Naive thymus-derived CD8-positive, alpha-beta T cell (primary cell): Measurements from ENCODE around the gene CYP4F12. TPM values are rescaled to one million over a fixed set of nuclear protein-coding genes. Genes with fewer than 3 reads are reported as not detected.
"Not testable (repeated sequence)": the region's sequence is repeated elsewhere in the genome, so short reads cannot be mapped to it uniquely, and the experiment has no call there.

ENCODE experiments used
- ATAC-seq, 2 donors: fragments of 150-1000 bp; cut with Tn5 transposase in 1 of 2; sonication (Bioruptor Pico), chemical (Tn5 transposase) in 1 of 2; 1 replicate in 1 of 2; 2 replicates in 1 of 2; pipeline ENCODE4 v1.10.0; 2021; ENCODE audit warnings: mild to moderate bottlenecking in 2 of 2, moderate library complexity in 2 of 2
- POLR2A ChIA-PET: fragments of 350-600 bp; sonication (Branson Sonifier 250); formaldehyde crosslinking; loops from one replicate; lab custom pipeline; 2021; ENCODE audit warnings: antibody characterized with exemption; lab: Charles Lee
- DNase-seq, 10 donors: peaks; one replicate each; pipeline versions ENCODE4 v3.0.0 to v3.0.0-alpha.2; 2020 to 2022
- H3K27ac Mint-ChIP-seq, 10 donors: one replicate each; pipeline ENCODE4 v1.8.0; 2020 to 2022; ENCODE audit warnings: mild to moderate bottlenecking in 10 of 10, mixed read lengths in 10 of 10, moderate library complexity in 4 of 10, inconsistent platforms in 1 of 10
- H3K27me3 Mint-ChIP-seq, 5 donors: one replicate each; pipeline ENCODE4 v1.8.0; 2021 to 2022; ENCODE audit warnings: mixed read lengths in 5 of 5
- H3K36me3 Mint-ChIP-seq, 3 donors: one replicate each; pipeline ENCODE4 v1.8.0; 2020 to 2022; ENCODE audit warnings: mixed read lengths in 3 of 3, mild to moderate bottlenecking in 2 of 3, inconsistent platforms in 1 of 3
- H3K4me1 Mint-ChIP-seq, 4 donors: one replicate each; pipeline ENCODE4 v1.8.0; 2021 to 2022; ENCODE audit warnings: mixed read lengths in 4 of 4
- H3K4me3 Mint-ChIP-seq, 10 donors: one replicate each; pipeline ENCODE4 v1.8.0; 2020 to 2022; ENCODE audit warnings: mild to moderate bottlenecking in 10 of 10, mixed read lengths in 10 of 10, moderate library complexity in 6 of 10, inconsistent platforms in 1 of 10
- H3K9me3 Mint-ChIP-seq, 9 donors: one replicate each; pipeline ENCODE4 v1.8.0; 2020 to 2022; ENCODE audit warnings: mixed read lengths in 9 of 9, mild to moderate bottlenecking in 3 of 9, inconsistent platforms in 1 of 9, moderate library complexity in 1 of 9
- polyA plus RNA-seq, 3 donors: library from polyadenylated mRNA; unstranded; fragments of 300-500 nt; fragmentation: Illumina TruSeq; gene quantifications; one replicate each; pipeline ENCODE4 v1.2.3, GENCODE V29; 2021
- total RNA-seq, 8 experiments: library from RNA in 2 of 8; stranded (reverse) in 2 of 8; gene quantifications; one replicate each; pipeline ENCODE4 v1.2.3 and lab custom pipeline; 2021 to 2026

CYP4F12 gene
- total and polyA plus RNA-seq, 5 experiments from 2014 or later, result 1.8 to 1.9 TPM; not detected in 3

GRCh38 chr19:15663247-15663646, 9.6 kb upstream of the CYP4F12 start:
- POLR2A ChIA-PET, result no interaction called here

GRCh38 chr19:15666186-15666585, 6.7 kb upstream of the CYP4F12 start:
- ATAC-seq (no peak), DNase-seq (no peak)
- H3K27ac Mint-ChIP-seq, result no peak overlapping the region
- H3K4me3 Mint-ChIP-seq, result no peak overlapping the region
- peaks cover 0 to 5% (median 0%) of the 10 kb centered on the region in 9 donors for H3K9me3 Mint-ChIP-seq
- peaks cover 0 to 24% (median 15%) of the 10 kb centered on the region in 5 donors for H3K27me3 Mint-ChIP-seq
- POLR2A ChIA-PET, result no interaction called here
- no peaks in the 10 kb centered on the region for H3K4me1 Mint-ChIP-seq
- no peaks in the 10 kb centered on the region for H3K36me3 Mint-ChIP-seq

More at GRCh38 chr19:15663247-15663646, 9.6 kb upstream of the CYP4F12 start:
- Mint-ChIP-seq H3K4me3 (no peak overlapping the region), H3K36me3 (no peaks in the 10 kb centered on the region), H3K9me3 (peaks cover 0 to 5% (median 0%) of the 10 kb centered on the region in 9 donors), H3K27me3 (peaks cover 4 to 33% (median 28%) of the 10 kb centered on the region in 5 donors), H3K4me1 (no peaks in the 10 kb centered on the region), H3K27ac (no peak overlapping the region)
- ATAC-seq, result no peak
- DNase-seq, result no peak

DNA sequence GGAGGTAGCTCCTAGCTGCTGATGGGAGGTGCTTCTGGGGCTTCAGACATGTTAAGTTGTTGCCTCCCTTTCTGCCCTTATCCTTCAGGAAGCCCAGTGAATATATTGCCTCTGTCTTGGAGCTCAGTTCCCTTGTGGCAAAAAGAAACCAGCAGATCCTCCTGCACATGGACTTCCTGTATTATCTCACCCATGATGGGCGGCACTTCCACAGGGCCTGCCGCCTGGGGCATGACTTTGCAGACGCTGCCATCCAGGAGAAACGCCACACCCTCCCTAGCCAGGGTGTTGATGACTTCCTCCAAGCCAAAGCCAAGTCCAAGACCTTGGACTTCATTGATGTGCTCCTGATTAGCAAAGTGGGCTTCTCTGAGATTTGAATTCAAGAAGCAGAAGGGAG, 6.0 kb upstream of the CYP4F12 start:
- H3K36me3 Mint-ChIP-seq, result no peaks in the 10 kb centered on the region
- peaks cover 0 to 5% (median 0%) of the 10 kb centered on the region in 9 donors for H3K9me3 Mint-ChIP-seq
- DNase-seq, result no peak
- peaks cover 0 to 23% (median 14%) of the 10 kb centered on the region in 5 donors for H3K27me3 Mint-ChIP-seq
- no peak for ATAC-seq
- peaks cover 0 to under 1% (median under 1%) of the 10 kb centered on the region in 4 donors for H3K4me1 Mint-ChIP-seq
- POLR2A ChIA-PET, result no interaction called here
- no peak overlapping the region for H3K27ac Mint-ChIP-seq
- H3K4me3 Mint-ChIP-seq, result no peak overlapping the region

DNA sequence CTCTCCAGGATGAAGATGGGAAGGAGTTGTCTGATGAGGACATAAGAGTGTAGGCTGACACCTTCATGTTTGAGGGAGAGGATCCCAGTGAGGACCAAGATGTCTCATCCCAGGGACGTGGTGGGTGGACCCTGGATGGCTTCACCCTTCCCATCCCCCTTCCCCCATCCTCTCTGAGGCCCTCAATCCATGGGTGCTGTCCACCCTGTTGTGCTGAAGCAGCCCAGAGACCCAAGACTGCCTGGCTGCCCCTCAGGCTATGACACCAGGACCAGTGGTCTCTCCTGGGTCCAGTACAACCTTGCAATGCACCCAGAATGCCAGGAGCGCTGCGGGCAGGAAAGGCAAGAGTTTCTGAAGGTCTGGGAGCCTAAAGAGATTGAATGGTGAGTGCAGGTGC, 3.4 kb upstream of the CYP4F12 start:
- ATAC-seq (no peak), DNase-seq (no peak)
- Mint-ChIP-seq H3K27ac (no peak overlapping the region), H3K4me3 (no peak overlapping the region), H3K27me3 (peaks cover 0 to 11% (median 4%) of the 10 kb centered on the region in 5 donors), H3K4me1 (peaks cover 14 to 22% (median 19%) of the 10 kb centered on the region in 4 donors), H3K9me3 (peaks cover 0 to 3% (median 0%) of the 10 kb centered on the region in 9 donors), H3K36me3 (no peaks in the 10 kb centered on the region)
- POLR2A ChIA-PET, result no interaction called here

- no peaks in the 10 kb centered on the region for H3K36me3 Mint-ChIP-seq
- H3K27ac Mint-ChIP-seq, result no peak overlapping the region
- no peak for DNase-seq
- H3K27me3 Mint-ChIP-seq, result peaks cover 0 to 8% (median 3%) of the 10 kb centered on the region in 5 donors
- peaks cover 17 to 25% (median 22%) of the 10 kb centered on the region in 4 donors for H3K4me1 Mint-ChIP-seq
- no peak for ATAC-seq
- POLR2A ChIA-PET, result no interaction called here
- H3K9me3 Mint-ChIP-seq, result peaks cover 0 to 1% (median 0%) of the 10 kb centered on the region in 9 donors
- no peak overlapping the region for H3K4me3 Mint-ChIP-seq
Observed at GRCh38 chr19:15669891-15670290, 3.0 kb upstream of the CYP4F12 start.

DNA sequence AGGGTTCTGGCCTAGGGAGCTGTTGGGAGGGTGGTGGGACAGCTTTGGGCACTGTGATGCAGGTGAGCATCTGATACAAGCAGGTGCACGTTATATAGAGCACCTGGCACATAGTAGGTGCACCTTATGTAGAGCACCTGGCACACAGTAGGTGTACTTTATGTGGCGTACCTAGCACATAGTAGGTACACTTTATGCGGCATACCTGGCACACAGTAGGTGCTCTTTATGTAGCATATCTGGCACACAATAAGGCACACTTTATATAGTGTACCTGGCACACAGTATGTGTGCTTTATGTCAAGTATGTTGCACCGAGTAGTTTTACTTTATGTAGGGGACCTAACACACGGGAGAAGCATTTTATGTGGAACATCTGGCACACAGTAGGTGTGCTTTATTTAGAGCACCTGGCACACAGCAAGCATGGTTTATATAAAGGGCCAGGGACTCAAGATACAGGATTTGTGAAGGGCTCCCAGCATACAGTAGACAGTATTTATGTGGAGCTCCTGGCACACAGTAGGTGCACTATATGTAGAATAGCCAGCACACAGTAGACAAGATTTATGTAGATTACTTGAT, 1.6 kb upstream of the CYP4F12 start:
- H3K27ac Mint-ChIP-seq, result peak overlapping the region in 2 of 10 donors; percentile 46 to 52
- H3K9me3 Mint-ChIP-seq, result no peaks in the 10 kb centered on the region
- no peak for ATAC-seq
- no peak for DNase-seq
- no peaks in the 10 kb centered on the region for H3K36me3 Mint-ChIP-seq
- peaks cover 0 to 4% (median 0%) of the 10 kb centered on the region in 5 donors for H3K27me3 Mint-ChIP-seq
- POLR2A ChIA-PET, result no interaction called here
- H3K4me3 Mint-ChIP-seq, result no peak overlapping the region
- peaks cover 19 to 34% (median 25%) of the 10 kb centered on the region in 4 donors for H3K4me1 Mint-ChIP-seq

DNA sequence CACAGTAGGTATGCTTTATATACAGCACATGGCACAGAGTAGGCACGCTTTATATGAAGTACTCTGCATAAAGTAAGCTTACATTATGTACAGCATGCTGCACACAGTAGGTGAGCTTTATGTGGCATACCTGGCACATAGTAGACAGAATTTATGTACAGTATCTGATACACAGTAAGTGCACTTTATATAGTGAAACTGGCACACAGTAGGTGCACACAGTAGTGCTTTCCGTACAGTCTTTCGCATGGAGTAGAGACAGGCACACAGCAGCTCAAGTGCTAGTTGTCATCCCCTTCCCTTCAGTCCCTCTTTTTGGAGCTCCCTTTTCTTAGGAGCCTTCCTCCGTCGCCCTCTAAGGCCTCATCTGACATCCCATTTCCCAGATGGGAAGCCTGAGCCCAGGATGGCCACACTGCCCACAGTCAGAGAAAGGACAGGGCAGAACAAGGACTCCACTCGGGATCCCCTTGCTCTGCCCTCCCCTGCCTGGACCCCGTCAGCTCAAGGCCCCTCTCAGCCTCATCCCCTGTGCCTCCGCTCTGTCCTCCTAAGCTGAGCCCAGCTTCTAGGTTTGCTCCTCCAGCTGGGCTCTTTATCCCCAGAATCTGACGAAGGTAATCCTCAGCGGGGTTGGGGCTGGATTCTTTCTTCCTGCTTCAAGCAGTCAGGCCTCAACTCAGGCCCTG, 852 bp upstream of the CYP4F12 start:
- Mint-ChIP-seq H3K4me1 (peaks cover 19 to 39% (median 25%) of the 10 kb centered on the region in 4 donors), H3K9me3 (no peaks in the 10 kb centered on the region), H3K4me3 (peak overlapping the region in 1 of 10 donors; percentile 51), H3K27ac (peak overlapping the region in 9 of 10 donors; percentile 46 to 91 (median 71)), H3K36me3 (no peaks in the 10 kb centered on the region), H3K27me3 (peaks cover 0 to 4% (median 0%) of the 10 kb centered on the region in 5 donors)
- DNase-seq (no peak), ATAC-seq (no peak)
- POLR2A ChIA-PET, result interaction anchor here (0.7 kb wide), 1 partner anchor 165 kb away, joined by 3 read pairs; no protein-coding TSS in a partner anchor

- Mint-ChIP-seq H3K4me1 (peaks cover 19 to 39% (median 25%) of the 10 kb centered on the region in 4 donors), H3K27ac (peak overlapping the region in 8 of 10 donors; percentile 13 to 91 (median 81)), H3K4me3 (peak overlapping the region in 6 of 10 donors; percentile 22 to 71 (median 40)), H3K9me3 (peaks cover 0 to 11% (median 0%) of the 10 kb centered on the region in 9 donors), H3K36me3 (no peaks in the 10 kb centered on the region), H3K27me3 (peaks cover 0 to 8% (median 0%) of the 10 kb centered on the region in 5 donors)
- ATAC-seq (peak; percentile 70 to 84), DNase-seq (no peak)
- POLR2A ChIA-PET, result interaction anchor here (0.5 to 0.7 kb wide), 3 partner anchors 163 to 933 kb away, joined by 3 read pairs; no protein-coding TSS in a partner anchor
Observed at GRCh38 chr19:15673176-15673654, 328 bp downstream of the CYP4F12 start.

GRCh38 chr19:15675560-15675959, 2.7 kb downstream of the CYP4F12 start:
- H3K9me3 Mint-ChIP-seq, result peaks cover 0 to 13% (median 0%) of the 10 kb centered on the region in 9 donors
- H3K4me3 Mint-ChIP-seq, result no peak overlapping the region
- peaks cover 19 to 39% (median 25%) of the 10 kb centered on the region in 4 donors for H3K4me1 Mint-ChIP-seq
- H3K27ac Mint-ChIP-seq, result peak overlapping the region in 3 of 10 donors; percentile 7 to 69 (median 26)
- no peak for DNase-seq
- POLR2A ChIA-PET, result no interaction called here
- peaks cover 0 to 19% (median 3%) of the 10 kb centered on the region in 5 donors for H3K27me3 Mint-ChIP-seq
- peak in 1 of 2 donors; percentile 35 for ATAC-seq
- no peaks in the 10 kb centered on the region for H3K36me3 Mint-ChIP-seq

DNA sequence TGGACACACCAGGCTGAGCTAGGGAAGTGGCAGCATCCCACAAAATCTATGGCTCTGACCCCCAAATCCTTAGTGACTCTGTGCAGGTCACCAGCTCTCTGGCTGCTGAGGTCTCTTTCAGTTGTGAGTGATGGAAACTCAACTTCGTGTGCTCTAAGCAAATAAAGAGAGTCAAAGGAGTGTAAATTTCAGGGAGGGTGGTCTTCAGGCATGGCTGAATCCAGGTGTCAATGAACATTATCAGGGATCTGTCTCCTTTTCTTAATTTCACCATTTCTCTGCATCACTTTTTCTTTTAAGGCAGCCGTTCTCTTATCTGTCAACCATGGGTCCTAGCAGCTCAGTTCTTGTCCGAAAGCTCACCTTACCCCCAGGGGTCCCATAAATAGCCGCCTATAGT, 6.2 kb downstream of the CYP4F12 start:
- H3K27ac Mint-ChIP-seq, result no peak overlapping the region
- peaks cover 18 to 48% (median 23%) of the 10 kb centered on the region in 5 donors for H3K27me3 Mint-ChIP-seq
- ATAC-seq (no peak), DNase-seq (no peak)
- H3K9me3 Mint-ChIP-seq, result peaks cover 0 to 14% (median 0%) of the 10 kb centered on the region in 9 donors
- H3K4me3 Mint-ChIP-seq, result no peak overlapping the region
- POLR2A ChIA-PET, result no interaction called here
- peaks cover 0 to 3% (median 0%) of the 10 kb centered on the region in 3 donors for H3K36me3 Mint-ChIP-seq
- peaks cover 2 to 21% (median 10%) of the 10 kb centered on the region in 4 donors for H3K4me1 Mint-ChIP-seq

- H3K36me3 Mint-ChIP-seq, ATAC-seq, DNase-seq, H3K27ac Mint-ChIP-seq, H3K4me3 Mint-ChIP-seq, POLR2A ChIA-PET: not testable (repeated sequence)
- peaks cover 0 to 14% (median 4%) of the 10 kb centered on the region in 4 donors for H3K4me1 Mint-ChIP-seq
- H3K27me3 Mint-ChIP-seq, result peaks cover 22 to 53% (median 29%) of the 10 kb centered on the region in 5 donors
- H3K9me3 Mint-ChIP-seq, result peaks cover 0 to 22% (median 0%) of the 10 kb centered on the region in 9 donors
Observed at GRCh38 chr19:15679865-15680264, 7.0 kb downstream of the CYP4F12 start.

DNA sequence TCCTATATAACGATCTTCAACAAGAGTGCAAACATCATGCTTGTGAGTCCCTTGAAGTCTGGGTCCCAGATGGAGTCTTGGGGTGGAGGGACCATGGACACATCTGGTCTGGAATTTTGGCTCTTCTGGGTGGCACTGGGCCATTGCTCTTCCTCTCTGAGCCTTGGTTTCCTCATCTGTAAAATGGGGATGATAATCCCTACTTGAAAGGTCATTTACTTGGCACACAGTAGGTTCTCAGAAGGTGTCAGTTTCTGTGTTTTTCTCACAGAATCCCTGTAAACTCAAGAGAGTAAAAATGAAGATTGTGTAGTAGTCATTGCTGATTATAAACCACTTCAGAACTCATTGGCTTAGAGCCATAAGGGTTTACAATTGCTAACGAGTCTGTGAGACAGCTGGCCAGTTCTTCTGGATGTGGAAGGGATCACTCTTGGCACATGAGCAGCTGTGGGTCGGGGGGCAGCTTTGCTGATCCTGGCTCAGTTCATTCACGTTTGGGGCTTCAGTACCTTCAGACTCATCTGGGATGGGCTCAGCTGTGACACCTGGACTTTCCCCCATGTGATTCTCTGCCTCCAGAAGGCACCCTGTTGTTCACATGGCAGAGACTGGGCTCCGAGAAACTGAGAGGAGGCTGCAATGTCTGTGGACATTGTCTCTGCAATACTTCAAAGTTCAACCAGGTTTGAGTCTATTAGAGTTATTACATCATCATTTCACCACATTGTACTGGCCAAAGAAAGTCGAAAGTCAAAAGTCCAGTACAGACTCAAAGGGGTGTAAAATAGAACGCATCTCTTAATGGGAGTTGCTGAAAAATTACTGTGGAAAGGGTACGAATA, 7.8 kb downstream of the CYP4F12 start:
- Mint-ChIP-seq H3K9me3 (peaks cover 0 to 22% (median 0%) of the 10 kb centered on the region in 9 donors), H3K27ac (no peak overlapping the region)
- ATAC-seq, result no peak

More for the DNA sequence above, 7.8 kb downstream of the CYP4F12 start:
- peaks cover 0 to 3% (median 2%) of the 10 kb centered on the region in 3 donors for H3K36me3 Mint-ChIP-seq
- H3K4me3 Mint-ChIP-seq, result no peak overlapping the region
- H3K4me1 Mint-ChIP-seq, result peaks cover 0 to 6% (median 2%) of the 10 kb centered on the region in 4 donors
- no peak for DNase-seq
- POLR2A ChIA-PET, result no interaction called here
- peaks cover 23 to 57% (median 32%) of the 10 kb centered on the region in 5 donors for H3K27me3 Mint-ChIP-seq
